Putamen (tissue), 1 donor: ENCODE measurements around the gene KCNQ1OT1.

Experiments used
- DNase-seq: peaks from one replicate; pipeline ENCODE4 v3.0.0-alpha.2; 2016; ENCODE audit warnings: low spot score

Gene KCNQ1OT1

GRCh38 chr11:2699531-2700414, at the start of gene KCNQ1OT1:
TSS of gene KCNQ1OT1 (minus strand) at chr11:2699994.
- peak; percentile 92 for DNase-seq

GRCh38 chr11:2748814-2749554, 49.2 kb upstream of the KCNQ1OT1 start:
- DNase-seq = no peak

GRCh38 chr11:2748061-2748813, 48.4 kb upstream of the KCNQ1OT1 start:
- DNase-seq = no peak

GRCh38 chr11:2747248-2748027, 47.6 kb upstream of the KCNQ1OT1 start:
- no peak for DNase-seq

- no peak for DNase-seq
Measured at GRCh38 chr11:2746401-2747247, 46.8 kb upstream of the KCNQ1OT1 start.

GRCh38 chr11:2745511-2745910, 45.7 kb upstream of the KCNQ1OT1 start:
- DNase-seq = no peak

- DNase-seq = no peak
Measured at GRCh38 chr11:2744166-2744565, 44.4 kb upstream of the KCNQ1OT1 start.

- no peak for DNase-seq
Measured at GRCh38 chr11:2743427-2744110, 43.8 kb upstream of the KCNQ1OT1 start.

GRCh38 chr11:2742611-2743426, 43.0 kb upstream of the KCNQ1OT1 start:
- DNase-seq = no peak

- DNase-seq = no peak
Measured at GRCh38 chr11:2742201-2742600, 42.4 kb upstream of the KCNQ1OT1 start.

GRCh38 chr11:2741377-2742131, 41.8 kb upstream of the KCNQ1OT1 start:
- no peak for DNase-seq

GRCh38 chr11:2741006-2741376, 41.2 kb upstream of the KCNQ1OT1 start:
- DNase-seq = no peak

- no peak for DNase-seq
Measured at GRCh38 chr11:2740275-2740940, 40.6 kb upstream of the KCNQ1OT1 start.

- DNase-seq = no peak
Measured at GRCh38 chr11:2739531-2740274, 39.9 kb upstream of the KCNQ1OT1 start.

GRCh38 chr11:2738551-2739431, 39.0 kb upstream of the KCNQ1OT1 start:
- DNase-seq = no peak

GRCh38 chr11:2737866-2738265, 38.1 kb upstream of the KCNQ1OT1 start:
- DNase-seq = no peak
